A673 (cell line): ENCODE data around the gene CEACAM19.

Source experiments
- EZH2 ChIP-seq: fragments of 200-600 bp; sonication (generic); IDR thresholded peaks from 2 replicates; pipeline ENCODE4 v1.6.1; 2017; ENCODE audit warnings: borderline replicate concordance, low read depth, mild to moderate bottlenecking, mixed read lengths, antibody characterized with exemption, low read length; ENCODE audit not compliant: poor library complexity, severe bottlenecking
- TF ChIP-seq, protein P1 (sequence below): fragments of 300-800, 200-600 bp; sonication (generic); conservative IDR thresholded peaks from 2 replicates; pipeline ENCODE4 v1.5.1; 2017; ENCODE audit warnings: low read depth, mild to moderate bottlenecking, antibody characterized with exemption, low read length, moderate library complexity, mixed read lengths

DNA sequence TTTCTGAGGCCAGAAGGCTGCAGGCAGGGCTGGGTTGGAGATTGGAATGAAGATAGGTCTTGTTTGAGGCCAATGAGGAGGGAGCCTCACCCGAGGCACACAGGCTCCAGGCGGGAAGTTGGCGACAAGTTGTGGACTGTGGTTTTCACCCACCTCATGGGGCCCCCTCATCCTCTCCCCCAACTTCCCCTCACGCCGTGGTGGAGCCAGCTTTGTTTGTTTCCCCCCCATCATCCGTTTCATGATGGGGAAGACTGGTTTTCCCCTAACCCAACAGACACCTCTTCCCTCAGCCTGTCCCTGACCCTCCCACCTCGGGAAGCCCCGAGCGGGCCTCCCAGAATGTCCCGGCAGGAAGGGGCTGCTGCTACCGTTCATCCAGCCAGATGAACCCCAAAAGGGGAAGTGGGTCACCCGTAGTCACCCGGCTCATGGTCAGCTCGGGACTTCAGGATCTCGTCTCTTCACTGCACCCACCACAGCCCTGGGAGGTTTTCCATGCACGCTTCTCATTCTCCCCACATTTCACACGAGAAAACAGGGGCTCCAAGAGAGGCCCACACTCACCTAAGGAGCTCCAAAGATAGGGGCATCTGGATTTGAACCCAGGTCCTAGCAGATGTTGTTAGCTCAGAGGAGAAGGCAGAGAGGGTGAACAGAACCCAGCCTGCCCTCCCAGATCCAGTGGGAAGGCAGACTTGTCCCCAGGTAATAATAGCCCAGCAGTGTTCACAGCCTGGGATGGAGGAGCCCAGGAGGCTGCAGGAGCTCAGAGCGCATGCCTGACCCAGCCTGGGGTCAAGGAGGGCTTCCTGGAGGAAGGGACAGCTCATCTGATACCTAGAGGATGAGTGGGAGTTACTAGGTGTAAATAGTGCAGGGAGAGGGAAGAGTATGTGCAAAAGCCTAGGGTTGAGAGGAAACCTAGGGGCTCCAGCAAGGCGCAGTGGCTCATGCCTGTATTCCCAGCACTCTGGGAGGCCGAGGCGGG is 51.1 kb downstream of the CEACAM19 start:
- TF ChIP-seq, protein P1, sequence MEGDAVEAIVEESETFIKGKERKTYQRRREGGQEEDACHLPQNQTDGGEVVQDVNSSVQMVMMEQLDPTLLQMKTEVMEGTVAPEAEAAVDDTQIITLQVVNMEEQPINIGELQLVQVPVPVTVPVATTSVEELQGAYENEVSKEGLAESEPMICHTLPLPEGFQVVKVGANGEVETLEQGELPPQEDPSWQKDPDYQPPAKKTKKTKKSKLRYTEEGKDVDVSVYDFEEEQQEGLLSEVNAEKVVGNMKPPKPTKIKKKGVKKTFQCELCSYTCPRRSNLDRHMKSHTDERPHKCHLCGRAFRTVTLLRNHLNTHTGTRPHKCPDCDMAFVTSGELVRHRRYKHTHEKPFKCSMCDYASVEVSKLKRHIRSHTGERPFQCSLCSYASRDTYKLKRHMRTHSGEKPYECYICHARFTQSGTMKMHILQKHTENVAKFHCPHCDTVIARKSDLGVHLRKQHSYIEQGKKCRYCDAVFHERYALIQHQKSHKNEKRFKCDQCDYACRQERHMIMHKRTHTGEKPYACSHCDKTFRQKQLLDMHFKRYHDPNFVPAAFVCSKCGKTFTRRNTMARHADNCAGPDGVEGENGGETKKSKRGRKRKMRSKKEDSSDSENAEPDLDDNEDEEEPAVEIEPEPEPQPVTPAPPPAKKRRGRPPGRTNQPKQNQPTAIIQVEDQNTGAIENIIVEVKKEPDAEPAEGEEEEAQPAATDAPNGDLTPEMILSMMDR: no peak
- TF ChIP-seq EZH2: no peak
